HG03565 (cell line): ENCODE measurements around the gene ABCB8.
A peak's percentile ranks its signal among the peaks of the same experiment; 100 is the strongest.

Source experiments
- ATAC-seq: cut with Tn5 transposase; IDR thresholded peaks from one replicate; pipeline ENCODE4 v1.9.1; 2021; ENCODE audit warnings: mild to moderate bottlenecking, moderate library complexity; ENCODE audit not compliant: unreplicated experiment

The ABCB8 gene

GRCh38 chr7:151028131-151028947 lies at the start of gene ABCB8:
Gene ABCB8 (plus strand): TSS chr7:151028450. CDS start chr7:151028516, 66 bp downstream.
- peak; percentile 96 for ATAC-seq

- ATAC-seq = no peak
Measured at GRCh38 chr7:150979713-150980390, 48.4 kb upstream of the ABCB8 start.

GRCh38 chr7:150980663-150981062 lies 47.6 kb upstream of the ABCB8 start:
- ATAC-seq = no peak

- ATAC-seq = no peak
Measured at GRCh38 chr7:150981644-150982043, 46.6 kb upstream of the ABCB8 start.

GRCh38 chr7:150982351-150982750 lies 45.9 kb upstream of the ABCB8 start:
- ATAC-seq = no peak

GRCh38 chr7:150983893-150984368 lies 44.3 kb upstream of the ABCB8 start:
- no peak for ATAC-seq

- ATAC-seq = no peak
Measured at GRCh38 chr7:150986099-150986512, 42.1 kb upstream of the ABCB8 start.

- ATAC-seq = no peak
Measured at GRCh38 chr7:150986556-150986955, 41.7 kb upstream of the ABCB8 start.

GRCh38 chr7:150988230-150989226 lies 39.7 kb upstream of the ABCB8 start:
- ATAC-seq = no peak

GRCh38 chr7:150989456-150989855 lies 38.8 kb upstream of the ABCB8 start:
- no peak for ATAC-seq

GRCh38 chr7:150990416-150991186 lies 37.6 kb upstream of the ABCB8 start, which contains the start of gene NOS3:
Gene NOS3 (plus strand): TSS chr7:150991017. CDS start chr7:150993804, 2,787 bp downstream.
- ATAC-seq = no peak

GRCh38 chr7:150992051-150992640 lies 36.1 kb upstream of the ABCB8 start:
- no peak for ATAC-seq

GRCh38 chr7:150992833-150993302 lies 35.4 kb upstream of the ABCB8 start:
- peak; percentile 48 for ATAC-seq

GRCh38 chr7:150993511-150993910 lies 34.7 kb upstream of the ABCB8 start:
- ATAC-seq = no peak

GRCh38 chr7:150994141-150994837 lies 34.0 kb upstream of the ABCB8 start:
- no peak for ATAC-seq

GRCh38 chr7:150994838-150995510 lies 33.3 kb upstream of the ABCB8 start:
- ATAC-seq = no peak

GRCh38 chr7:150996376-150997074 lies 31.7 kb upstream of the ABCB8 start:
- ATAC-seq = no peak

GRCh38 chr7:150997075-150997511 lies 31.2 kb upstream of the ABCB8 start:
- ATAC-seq = no peak
